Fibroblast of skin of right biceps (primary cell): ENCODE data around the gene RING1.

ENCODE experiments used
- DNase-seq: peaks from one replicate; pipeline ENCODE4 v3.0.0-alpha.2; 2013

RING1 gene

DNA sequence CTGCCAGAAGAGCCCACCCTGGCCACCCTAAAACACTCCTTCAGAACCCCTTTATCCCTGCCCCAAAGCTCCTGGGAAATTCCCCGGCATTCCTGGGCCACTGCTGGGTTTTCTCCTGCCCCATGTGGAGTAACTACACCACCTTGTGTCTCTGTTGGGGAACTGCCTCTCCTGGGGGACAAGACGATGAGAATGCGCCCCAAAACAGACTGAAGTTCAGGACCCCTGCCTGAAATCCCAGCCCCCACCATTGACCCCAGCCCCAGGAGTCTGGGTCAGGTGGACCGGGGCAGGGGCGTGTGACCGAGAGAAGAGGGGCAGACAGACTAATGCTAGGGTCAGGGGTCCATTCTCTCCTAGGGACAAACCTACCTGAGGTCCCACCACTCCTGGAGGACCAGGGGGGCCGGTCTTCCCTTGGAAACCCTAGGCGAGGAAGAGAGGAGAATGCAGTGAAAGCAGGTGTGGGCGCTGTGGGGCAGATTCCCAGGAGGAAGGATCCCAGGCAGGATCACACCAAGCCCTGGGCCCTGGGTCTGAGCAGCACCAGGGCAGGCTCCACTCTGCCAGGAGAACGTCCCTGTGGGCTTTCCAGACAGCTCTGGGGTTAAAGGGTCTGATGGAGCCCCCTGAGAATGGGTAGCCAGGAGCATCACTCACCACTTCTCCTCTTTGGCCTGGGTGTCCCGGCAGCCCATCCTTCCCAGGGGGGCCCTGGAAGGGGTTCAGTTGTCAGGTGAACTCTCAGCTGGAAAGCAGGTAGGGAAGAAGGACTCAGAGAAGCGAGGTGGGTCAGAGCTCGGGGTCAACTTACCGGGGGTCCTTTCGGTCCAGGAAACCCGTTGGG lies 35.4 kb upstream of the RING1 start:
- DNase-seq = no peak

DNA sequence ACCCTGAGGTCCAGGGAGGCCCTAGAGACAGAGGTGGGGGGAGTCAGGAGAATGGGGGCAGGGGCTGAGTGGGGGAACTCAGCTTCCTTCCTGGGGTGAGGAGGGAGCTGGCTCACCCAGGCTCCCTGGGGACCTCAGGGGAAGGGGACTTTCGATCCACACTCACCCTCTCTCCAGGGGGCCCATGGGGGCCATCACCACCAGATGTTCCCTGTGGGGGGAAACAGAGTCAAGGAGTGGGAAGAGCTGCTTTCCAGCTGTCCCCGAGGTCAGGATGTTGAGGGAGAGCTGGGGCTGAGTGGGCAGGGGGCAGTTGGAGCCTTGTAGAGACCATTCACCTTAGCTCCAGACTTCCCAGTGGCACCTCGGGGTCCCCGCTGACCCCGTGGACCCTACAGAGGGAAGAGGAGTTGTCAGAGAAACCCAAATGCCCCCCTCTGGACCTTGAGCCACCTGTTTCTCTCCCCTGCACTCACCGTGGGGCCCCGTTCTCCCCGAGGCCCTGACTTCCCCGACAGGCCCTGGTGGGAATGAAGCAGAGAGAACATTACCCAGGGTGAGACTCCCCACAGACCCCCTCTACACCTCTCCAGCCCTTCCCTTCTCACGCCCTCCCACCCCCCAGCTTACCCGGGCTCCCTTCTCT lies 34.6 kb upstream of the RING1 start:
- no peak for DNase-seq

DNA sequence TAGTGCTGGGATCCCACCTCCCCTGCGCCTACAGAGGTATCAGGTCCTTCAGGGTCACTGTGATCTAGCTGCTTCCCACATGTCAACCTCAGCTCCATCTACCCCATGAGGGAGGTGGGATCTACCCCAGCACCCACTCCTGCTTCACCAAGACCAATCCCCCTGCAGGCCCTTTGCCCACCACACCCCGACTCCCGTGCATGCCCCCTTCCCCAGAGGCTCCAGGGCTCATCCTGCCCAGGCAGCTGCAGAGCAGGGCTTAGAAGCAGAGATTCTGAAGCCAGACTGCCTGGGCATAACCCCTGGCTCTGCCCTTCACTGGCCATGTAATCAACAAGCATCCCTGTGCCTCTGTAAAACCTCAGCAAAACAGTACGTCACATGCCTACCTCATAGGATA lies 33.5 kb upstream of the RING1 start:
- no peak for DNase-seq

DNA sequence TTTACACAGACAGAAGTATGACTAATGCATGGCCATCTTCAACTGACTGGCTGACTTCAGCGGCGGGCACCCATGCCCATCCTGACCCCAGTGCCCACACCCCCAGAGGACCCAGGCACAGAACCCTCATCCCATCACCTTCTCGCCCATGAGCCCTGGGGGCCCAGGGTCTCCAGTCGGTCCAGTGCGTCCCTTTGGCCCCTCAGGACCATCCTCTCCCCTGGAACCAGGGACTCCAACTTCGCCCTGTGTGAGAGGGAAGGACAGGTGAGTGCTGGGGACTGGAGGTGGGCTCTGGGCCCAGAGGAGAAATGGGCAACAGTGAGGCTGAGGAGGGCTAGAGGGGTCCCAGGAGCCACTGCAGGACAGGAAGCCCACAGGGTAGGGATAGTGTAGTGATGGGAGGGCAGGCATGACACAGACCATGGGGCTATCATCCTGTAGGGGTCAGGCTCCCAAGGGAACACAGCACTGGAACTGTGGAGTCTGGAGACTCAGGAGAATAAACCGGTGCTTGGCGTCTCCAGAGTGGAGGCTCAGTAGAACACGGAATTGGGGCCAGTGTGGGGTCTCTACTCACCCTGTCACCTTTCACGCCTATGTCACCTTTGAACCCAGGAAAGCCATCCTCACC lies 32.7 kb upstream of the RING1 start:
- DNase-seq = no peak

- no peak for DNase-seq
Observed at GRCh38 chr6:33176906-33177305, 31.4 kb upstream of the RING1 start.

DNA sequence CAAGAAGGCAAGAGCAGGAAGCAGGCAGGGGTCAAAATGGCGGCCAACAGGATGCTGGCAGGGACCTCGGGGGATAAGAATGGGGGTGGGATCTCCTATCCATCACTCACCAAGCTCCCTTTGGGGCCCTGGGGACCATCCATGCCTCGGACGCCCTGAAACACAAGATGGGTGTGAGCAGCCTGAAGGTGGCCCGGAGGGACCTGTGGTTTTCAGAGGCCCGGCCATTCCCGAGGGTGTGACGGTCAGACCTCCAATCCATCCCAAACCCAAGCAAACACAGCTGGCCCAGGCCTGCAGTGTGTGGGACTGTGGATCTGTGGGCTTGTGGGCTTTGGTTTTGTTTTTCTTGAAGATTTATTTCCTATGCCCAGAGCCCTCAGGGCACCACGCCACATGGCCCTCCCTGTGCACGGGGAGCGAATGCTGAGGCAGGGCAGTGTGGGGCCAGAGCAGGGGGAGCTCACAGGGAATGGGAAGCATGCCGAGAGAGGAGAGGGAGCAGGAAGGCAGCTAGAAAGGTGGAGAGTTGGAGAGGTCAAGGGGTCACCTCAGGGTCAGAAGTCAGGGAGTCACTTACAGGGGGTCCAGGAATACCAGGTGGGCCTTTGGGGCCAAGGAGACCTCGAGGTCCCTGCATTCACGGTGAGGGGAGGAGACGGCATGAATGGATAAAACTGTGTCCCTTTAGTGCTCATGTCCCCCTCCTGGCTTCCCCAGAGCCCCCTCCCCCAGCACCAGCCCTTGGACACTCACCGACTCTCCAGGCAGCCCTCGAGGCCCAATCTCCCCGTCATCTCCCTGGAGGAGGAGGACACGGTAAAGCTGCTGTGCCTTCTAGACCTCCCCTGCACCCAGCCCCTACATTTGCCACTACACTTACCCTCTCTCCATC lies 30.5 kb upstream of the RING1 start:
- no peak for DNase-seq

DNA sequence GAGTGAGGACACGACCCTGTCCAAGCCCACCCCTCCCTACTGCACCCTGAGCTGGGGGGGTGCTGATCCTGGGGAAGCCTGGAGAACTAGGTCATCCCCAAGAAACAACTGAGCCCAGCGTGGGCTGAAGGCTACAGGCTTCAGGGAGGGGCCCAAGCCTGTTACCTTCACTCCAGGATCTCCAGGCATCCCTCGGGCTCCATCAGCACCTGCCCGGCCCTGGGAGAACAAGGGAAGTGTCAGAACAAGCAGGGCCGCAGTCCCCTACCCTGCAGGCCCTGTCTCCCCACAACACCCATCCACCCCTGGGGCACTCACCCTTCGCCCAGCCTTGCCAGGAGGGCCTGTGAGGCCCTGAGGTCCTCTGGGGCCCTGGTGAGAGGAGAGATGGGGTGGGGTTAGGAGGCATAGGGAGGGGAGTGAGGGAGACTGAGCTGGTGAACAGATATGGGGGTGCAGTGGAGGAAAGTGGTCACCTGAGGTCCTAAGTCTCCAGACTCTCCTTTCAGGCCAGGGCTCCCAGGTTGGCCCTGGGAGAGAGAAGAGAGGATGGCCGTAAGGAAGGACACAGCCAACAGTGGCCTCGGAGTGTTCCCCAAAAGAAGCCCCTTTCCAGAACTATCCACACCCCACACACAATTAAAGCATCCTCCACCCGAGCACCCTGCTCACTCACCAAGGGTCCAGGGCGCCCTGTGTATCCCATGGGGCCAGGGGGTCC lies 29.4 kb upstream of the RING1 start:
- no peak for DNase-seq

- DNase-seq = no peak
Observed at GRCh38 chr6:33181141-33181540, 27.2 kb upstream of the RING1 start.

- no peak for DNase-seq
Observed at GRCh38 chr6:33183071-33183683, 25.1 kb upstream of the RING1 start.

DNA sequence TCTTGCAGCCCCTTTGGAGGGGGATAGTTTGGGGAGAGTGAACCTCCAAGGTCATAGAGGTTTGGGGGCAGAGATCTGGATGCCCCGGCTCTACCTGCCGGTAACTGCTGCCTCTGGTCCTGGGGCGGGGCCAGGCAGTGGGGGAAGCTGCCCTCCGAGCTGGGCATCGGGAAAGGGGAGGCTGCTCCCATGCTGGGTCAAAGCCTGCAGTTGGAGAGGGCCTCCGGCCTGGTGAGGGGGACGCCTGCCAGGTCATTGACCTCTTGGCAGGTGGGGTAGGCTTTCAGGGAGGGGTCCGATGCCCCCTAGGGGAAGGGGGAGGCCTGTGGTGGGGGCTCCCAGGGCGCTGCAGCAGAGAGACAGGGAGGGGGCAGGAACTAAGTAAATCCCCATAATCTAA lies 23.1 kb upstream of the RING1 start:
- no peak for DNase-seq

GRCh38 chr6:33185654-33186187 lies 22.6 kb upstream of the RING1 start:
- DNase-seq = no peak

DNA sequence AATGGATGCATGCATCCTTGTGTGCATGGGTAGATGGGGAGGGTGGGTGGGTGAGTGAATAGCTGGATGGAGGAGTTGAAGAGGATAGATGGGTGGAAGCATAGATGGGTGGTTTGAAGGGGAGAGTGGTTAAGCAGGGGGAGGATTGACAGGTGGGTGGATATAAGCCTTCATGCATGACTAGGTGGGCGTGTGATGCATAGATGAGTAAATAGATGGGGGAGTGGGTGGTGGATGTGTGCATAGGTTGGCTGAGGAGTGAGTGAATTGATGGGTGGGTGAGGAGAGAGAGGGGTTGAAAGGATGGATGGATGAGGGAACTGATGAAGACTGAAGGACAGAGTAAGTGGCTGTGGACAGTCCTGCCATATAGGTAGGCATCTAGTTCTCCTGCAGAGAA lies 20.5 kb upstream of the RING1 start:
- no peak for DNase-seq

DNA sequence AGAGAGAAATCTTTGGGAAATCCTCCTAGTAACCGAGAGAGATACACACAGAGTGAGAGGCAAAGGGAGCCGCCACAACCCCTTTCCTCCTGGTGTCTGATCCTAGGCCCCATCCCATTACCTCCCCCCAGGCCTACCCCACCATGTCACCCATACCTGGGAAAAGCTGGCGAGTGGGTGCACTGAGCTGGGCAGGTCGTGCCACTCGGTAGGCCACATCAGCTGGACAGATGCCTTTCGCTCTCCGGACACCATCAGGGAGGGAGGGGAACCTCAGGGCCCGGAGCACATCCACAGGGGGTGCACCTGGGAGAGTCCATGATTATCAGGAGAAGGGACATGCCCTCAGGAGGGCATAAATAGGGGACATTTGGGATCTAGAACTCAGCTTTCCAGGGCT lies 19.1 kb upstream of the RING1 start:
- no peak for DNase-seq

- DNase-seq = no peak
Observed at GRCh38 chr6:33189625-33190448, 18.5 kb upstream of the RING1 start.

- DNase-seq = no peak
Observed at GRCh38 chr6:33190504-33191107, 17.7 kb upstream of the RING1 start.

DNA sequence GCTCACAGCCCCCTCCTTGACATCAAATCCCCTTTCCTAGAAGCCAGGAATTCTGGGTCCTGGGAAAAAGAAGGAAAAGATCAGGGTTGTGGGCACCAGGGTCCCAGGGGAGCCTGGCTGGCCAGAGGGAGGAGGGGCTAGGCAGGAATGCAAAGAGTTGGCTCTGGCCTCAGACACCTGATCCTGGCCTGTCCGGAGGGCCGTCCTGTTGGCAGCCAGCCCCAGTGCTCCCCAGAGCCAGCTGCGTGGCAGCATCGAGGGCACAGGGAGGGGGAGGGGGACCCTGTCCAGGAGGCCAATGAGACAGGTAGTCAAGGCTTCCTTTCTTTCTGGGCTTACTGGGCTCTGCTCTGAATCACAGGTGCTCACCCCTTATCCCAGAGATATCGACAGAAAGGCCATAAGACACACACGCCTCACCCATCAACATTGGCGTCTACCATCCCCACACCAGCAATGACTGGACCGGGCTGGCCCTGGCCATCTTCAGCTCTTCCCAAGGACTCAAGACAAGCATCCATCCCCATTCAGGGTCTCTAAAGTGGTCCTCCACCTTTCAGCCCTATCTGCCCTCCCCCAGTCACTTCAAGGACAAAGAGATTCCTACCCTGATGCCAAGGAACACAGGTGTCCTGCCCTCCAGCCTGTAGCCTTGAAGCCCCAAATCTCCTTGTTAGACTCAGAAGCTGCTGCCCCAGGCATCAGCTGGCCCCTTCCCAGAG lies 16.8 kb upstream of the RING1 start:
- no peak for DNase-seq

GRCh38 chr6:33192105-33192646 lies 16.1 kb upstream of the RING1 start, which contains the start of gene COL11A2:
TSS of gene COL11A2 (minus strand) at chr6:33192467. CDS start at chr6:33192240, 227 bp downstream.
- DNase-seq = no peak

DNA sequence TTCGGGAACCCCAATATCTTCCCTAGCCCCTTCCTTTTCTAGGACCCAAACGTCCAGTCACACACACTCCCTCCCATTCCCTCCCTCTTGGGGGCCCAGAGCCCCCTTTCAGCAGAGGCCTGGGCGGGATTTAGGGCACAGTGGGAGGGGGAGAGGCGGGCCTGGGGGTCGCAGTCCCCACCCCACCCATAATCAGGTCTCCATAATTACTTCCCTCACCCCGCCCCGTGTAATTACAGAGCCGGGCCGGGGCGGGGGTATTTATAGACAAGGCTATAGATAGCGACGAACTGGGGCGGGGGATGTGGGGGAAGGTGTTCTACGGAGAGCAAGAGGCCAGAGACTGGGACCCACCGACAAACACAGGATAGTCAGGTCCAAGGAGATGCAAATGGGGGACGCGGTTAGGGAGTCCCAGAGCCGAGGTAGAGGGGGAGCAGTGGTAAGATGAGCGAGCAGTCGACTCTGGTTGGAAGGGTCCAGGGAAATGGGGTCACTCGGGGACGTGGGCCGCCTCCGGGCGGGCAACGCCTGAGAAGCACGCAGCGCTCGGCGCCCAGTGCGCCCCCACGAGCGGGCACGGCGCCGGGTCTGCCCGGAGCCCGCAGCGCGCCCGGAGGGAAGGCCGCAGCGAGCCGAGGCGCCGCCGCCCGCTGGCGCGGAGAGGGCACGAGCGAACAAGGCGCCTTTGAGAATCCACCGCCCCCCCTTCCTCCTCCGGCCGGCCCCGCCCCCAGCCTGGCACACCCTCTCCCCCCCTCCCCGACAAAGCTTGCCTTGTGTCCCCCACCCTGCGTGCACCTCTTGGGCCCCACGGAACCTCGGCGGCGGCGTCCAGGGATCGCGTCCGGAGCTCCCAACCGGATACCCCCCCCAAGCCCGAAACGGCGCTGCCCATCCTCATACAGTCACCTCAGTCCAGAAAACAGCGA lies 15.4 kb upstream of the RING1 start:
- no peak for DNase-seq
